HG03196 (cell line): ENCODE results near the gene NELL1.

Source experiments
- ATAC-seq: cut with Tn5 transposase; IDR thresholded peaks from one replicate; pipeline ENCODE4 v1.9.1; 2021; ENCODE audit not compliant: unreplicated experiment

NELL1 gene

GRCh38 chr11:21405422-21405821 lies 736.0 kb downstream of the NELL1 start:
- ATAC-seq: no peak

- no peak for ATAC-seq
These were observed 741.1 kb downstream of the NELL1 start for GRCh38 chr11:21410513-21410912.

GRCh38 chr11:21411104-21411503 lies 741.7 kb downstream of the NELL1 start:
- ATAC-seq: no peak

GRCh38 chr11:21411597-21411996 lies 742.2 kb downstream of the NELL1 start:
- ATAC-seq: no peak

GRCh38 chr11:21412652-21413383 lies 743.4 kb downstream of the NELL1 start:
- no peak for ATAC-seq

GRCh38 chr11:21414953-21415352 lies 745.6 kb downstream of the NELL1 start:
- ATAC-seq: no peak

- no peak for ATAC-seq
These were observed 746.2 kb downstream of the NELL1 start for GRCh38 chr11:21415606-21416005.

GRCh38 chr11:21421711-21422329 lies 752.4 kb downstream of the NELL1 start:
- ATAC-seq: no peak

GRCh38 chr11:21426931-21427330 lies 757.5 kb downstream of the NELL1 start:
- ATAC-seq: no peak

- no peak for ATAC-seq
These were observed 758.3 kb downstream of the NELL1 start for GRCh38 chr11:21427726-21428125.

GRCh38 chr11:21428796-21429195 lies 759.4 kb downstream of the NELL1 start:
- no peak for ATAC-seq

- ATAC-seq: no peak
These were observed 760.0 kb downstream of the NELL1 start for GRCh38 chr11:21429401-21429800.

- no peak for ATAC-seq
These were observed 761.2 kb downstream of the NELL1 start for GRCh38 chr11:21430537-21430936.

GRCh38 chr11:21446939-21447590 lies 777.7 kb downstream of the NELL1 start:
- peak; percentile 83 for ATAC-seq

GRCh38 chr11:21447871-21448270 lies 778.5 kb downstream of the NELL1 start:
- ATAC-seq: no peak

- no peak for ATAC-seq
These were observed 786.8 kb downstream of the NELL1 start for GRCh38 chr11:21456186-21456585.

GRCh38 chr11:21460082-21460481 lies 790.7 kb downstream of the NELL1 start:
- ATAC-seq: no peak

- ATAC-seq: no peak
These were observed 792.3 kb downstream of the NELL1 start for GRCh38 chr11:21461701-21462100.

- ATAC-seq: peak; percentile 79
These were observed 795.3 kb downstream of the NELL1 start for GRCh38 chr11:21464601-21465193.

- no peak for ATAC-seq
These were observed 795.8 kb downstream of the NELL1 start for GRCh38 chr11:21465203-21465602.

GRCh38 chr11:21465920-21466319 lies 796.5 kb downstream of the NELL1 start:
- ATAC-seq: no peak

GRCh38 chr11:21470521-21470920 lies 801.1 kb downstream of the NELL1 start:
- no peak for ATAC-seq
